GM19372 (cell line): Measurements from ENCODE around the gene KLK15.
A peak's percentile ranks its signal among the peaks of the same experiment; 100 is the strongest.
"Not testable (repeated sequence)": the region's sequence is repeated elsewhere in the genome, so short reads cannot be mapped to it uniquely, and the experiment has no call there.

Experiments used
- ATAC-seq: cut with Tn5 transposase; IDR thresholded peaks from one replicate; pipeline ENCODE4 v1.9.1; 2021; ENCODE audit warnings: mild to moderate bottlenecking, low read depth, moderate library complexity; ENCODE audit not compliant: unreplicated experiment

The KLK15 gene

GRCh38 chr19:50822661-50823208 lies 10.6 kb downstream of the KLK15 start:
- no peak for ATAC-seq

GRCh38 chr19:50821622-50822021 lies 11.8 kb downstream of the KLK15 start:
- no peak for ATAC-seq

GRCh38 chr19:50821248-50821612 lies 12.1 kb downstream of the KLK15 start:
- ATAC-seq, result no peak

- no peak for ATAC-seq
These were observed 12.7 kb downstream of the KLK15 start for GRCh38 chr19:50820549-50821247.

- ATAC-seq, result no peak
These were observed 13.3 kb downstream of the KLK15 start for GRCh38 chr19:50820086-50820485.

- no peak for ATAC-seq
These were observed 13.7 kb downstream of the KLK15 start for GRCh38 chr19:50819636-50820035.

GRCh38 chr19:50818859-50819472 lies 14.4 kb downstream of the KLK15 start:
- no peak for ATAC-seq

- peak; percentile 48 for ATAC-seq
These were observed 15.2 kb downstream of the KLK15 start for GRCh38 chr19:50817941-50818858.

- no peak for ATAC-seq
These were observed 17.9 kb downstream of the KLK15 start for GRCh38 chr19:50815439-50815838.

GRCh38 chr19:50814883-50815282 lies 18.5 kb downstream of the KLK15 start:
- ATAC-seq, result no peak

GRCh38 chr19:50812474-50812873 lies 20.9 kb downstream of the KLK15 start:
- no peak for ATAC-seq

GRCh38 chr19:50811622-50812238 lies 21.6 kb downstream of the KLK15 start:
- ATAC-seq, result not testable (repeated sequence)

GRCh38 chr19:50808856-50809255 lies 24.5 kb downstream of the KLK15 start:
- ATAC-seq, result no peak

GRCh38 chr19:50804420-50805272 lies 28.7 kb downstream of the KLK15 start:
- peak; percentile 91 for ATAC-seq

- ATAC-seq, result no peak
These were observed 29.5 kb downstream of the KLK15 start for GRCh38 chr19:50803633-50804419.

- ATAC-seq, result no peak
These were observed 32.3 kb downstream of the KLK15 start for GRCh38 chr19:50801107-50801506.

GRCh38 chr19:50799547-50799851 lies 33.9 kb downstream of the KLK15 start:
- ATAC-seq, result no peak

GRCh38 chr19:50798659-50799546 lies 34.5 kb downstream of the KLK15 start:
- ATAC-seq, result no peak
